Measurements from ENCODE around the gene TXNDC11.

The TXNDC11 gene

DNA sequence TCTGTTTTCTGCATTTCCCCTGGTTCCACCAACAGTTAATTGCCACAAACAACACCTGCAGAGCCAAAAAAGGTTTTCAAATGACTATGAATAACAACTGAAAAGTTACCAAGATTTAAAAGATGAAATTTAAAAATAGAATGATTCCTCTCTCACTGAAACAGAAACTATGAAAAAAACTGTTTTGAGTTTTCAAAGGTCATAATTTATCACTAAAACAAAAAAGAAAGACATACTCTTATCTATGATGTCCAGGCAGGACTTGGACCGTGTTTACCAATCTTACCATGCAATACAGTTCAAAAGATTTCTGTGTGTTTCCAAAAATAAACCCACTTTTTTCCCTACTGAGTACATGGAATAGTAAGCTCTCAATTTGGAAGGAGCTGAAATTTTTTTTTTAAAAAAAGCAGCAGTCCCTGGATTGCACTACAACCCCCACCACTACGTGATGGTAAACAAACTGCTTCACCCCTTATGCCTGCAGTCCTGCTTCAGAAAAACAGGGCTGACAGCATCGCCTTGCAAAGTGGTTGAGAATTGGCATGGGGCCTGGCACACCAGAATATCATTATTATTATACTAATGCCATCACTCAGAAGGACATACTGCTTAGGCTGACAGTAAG, 8.5 kb downstream of the TXNDC11 start:
- no peak overlapping the region for H4K12ac ChIP-seq (ENCODE audit: low read depth, low read length)
- H2AFZ ChIP-seq (ENCODE audit: insufficient read depth, low read length, poor library complexity): no peak overlapping the region
- H3K79me1 ChIP-seq (ENCODE audit: low read length): no peaks in the 10 kb centered on the region
- no peaks in the 10 kb centered on the region for H3K4me1 ChIP-seq (ENCODE audit: control insufficient read depth in 1 of 2, insufficient read depth in 2 of 2, low read length in 2 of 2)
- WGBS (ENCODE audit: extremely low coverage, insufficient coverage, insufficient read length): no CpG with 5 or more reads among the region's 3 CpGs
- no peak overlapping the region for H3K18ac ChIP-seq (ENCODE audit: low read length)
- no peaks in the 10 kb centered on the region for H3K9me3 ChIP-seq (ENCODE audit: insufficient read depth, low read depth, low read length)
- H2AK5ac ChIP-seq (ENCODE audit: low read length): no peak overlapping the region
- H3K14ac ChIP-seq (ENCODE audit: low read length): no peak overlapping the region
- no peaks in the 10 kb centered on the region for H3K79me2 ChIP-seq (ENCODE audit: control insufficient read depth, insufficient read depth, low read length, poor library complexity)
- peaks cover 16 to 29% of the 10 kb centered on the region in 2 experiments for H3K36me3 ChIP-seq (ENCODE audit: control insufficient read depth in 1 of 2, insufficient read depth in 2 of 2, low read length in 2 of 2)
- no peak overlapping the region for H2BK120ac ChIP-seq (ENCODE audit: insufficient read depth, low read length, poor library complexity)
- no peak overlapping the region for H3K9ac ChIP-seq (ENCODE audit: low read length)
- no peak overlapping the region for H2BK5ac ChIP-seq (ENCODE audit: low read depth, low read length, poor library complexity)
- no peak for DNase-seq
- H3K4me2 ChIP-seq (ENCODE audit: low read length): no peak overlapping the region
- no peak overlapping the region for H3K4me3 ChIP-seq (ENCODE audit: low read depth, low read length)
- no peak overlapping the region for H3K4ac ChIP-seq (ENCODE audit: low read depth, low read length)
- H3K27ac ChIP-seq (ENCODE audit: low read depth, low read length): no peak overlapping the region
- H4K91ac ChIP-seq (ENCODE audit: low read depth, low read length): no peak overlapping the region
- H3K27me3 ChIP-seq (ENCODE audit: insufficient read depth, low read length): no peaks in the 10 kb centered on the region
- H2BK12ac ChIP-seq (ENCODE audit: low read length): no peak overlapping the region
- no peak overlapping the region for H3K23ac ChIP-seq (ENCODE audit: low read length)
- no peak overlapping the region for H4K8ac ChIP-seq (ENCODE audit: low read depth, low read length)

DNA sequence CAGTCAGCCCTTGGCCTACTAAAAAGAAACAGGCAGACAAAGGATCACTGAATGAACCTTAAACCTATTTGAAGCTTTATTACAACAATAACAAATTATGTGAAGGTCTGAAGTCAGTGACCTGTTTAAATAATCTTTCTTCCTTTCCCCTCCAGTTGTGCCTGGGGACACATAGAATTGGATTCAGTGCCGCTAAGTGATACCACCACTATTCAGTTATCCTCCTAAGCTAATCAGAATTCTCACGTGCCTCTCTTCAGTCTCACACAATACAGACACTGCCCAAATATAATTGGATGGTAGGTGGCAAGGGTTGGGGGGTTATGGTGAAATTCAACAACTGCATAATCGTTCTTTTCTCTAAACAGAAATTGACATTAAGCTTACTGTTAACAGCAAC, 11.4 kb downstream of the TXNDC11 start:
- Histone ChIP-seq H3K18ac (ENCODE audit: low read length) (no peak overlapping the region), H3K4me3 (ENCODE audit: low read depth, low read length) (no peak overlapping the region), H3K79me2 (ENCODE audit: control insufficient read depth, insufficient read depth, low read length, poor library complexity) (no peaks in the 10 kb centered on the region), H3K9ac (ENCODE audit: low read length) (no peak overlapping the region), H3K9me3 (ENCODE audit: insufficient read depth, low read depth, low read length) (no peaks in the 10 kb centered on the region), H2AK5ac (ENCODE audit: low read length) (no peak overlapping the region), H3K4me1 (ENCODE audit: control insufficient read depth in 1 of 2, insufficient read depth in 2 of 2, low read length in 2 of 2) (no peaks in the 10 kb centered on the region), H3K27ac (ENCODE audit: low read depth, low read length) (no peak overlapping the region), H3K79me1 (ENCODE audit: low read length) (no peaks in the 10 kb centered on the region), H4K8ac (ENCODE audit: low read depth, low read length) (no peak overlapping the region), H2BK5ac (ENCODE audit: low read depth, low read length, poor library complexity) (no peak overlapping the region), H4K91ac (ENCODE audit: low read depth, low read length) (no peak overlapping the region), H4K12ac (ENCODE audit: low read depth, low read length) (no peak overlapping the region), H3K23ac (ENCODE audit: low read length) (no peak overlapping the region), H2AFZ (ENCODE audit: insufficient read depth, low read length, poor library complexity) (no peak overlapping the region), H2BK120ac (ENCODE audit: insufficient read depth, low read length, poor library complexity) (no peak overlapping the region), H3K4me2 (ENCODE audit: low read length) (no peak overlapping the region), H3K14ac (ENCODE audit: low read length) (no peak overlapping the region), H3K4ac (ENCODE audit: low read depth, low read length) (no peak overlapping the region), H3K27me3 (ENCODE audit: insufficient read depth, low read length) (no peaks in the 10 kb centered on the region), H3K36me3 (ENCODE audit: control insufficient read depth in 1 of 2, insufficient read depth in 2 of 2, low read length in 2 of 2) (peaks cover 22 to 32% of the 10 kb centered on the region in 2 experiments), H2BK12ac (ENCODE audit: low read length) (no peak overlapping the region)
- no peak for DNase-seq
- no CpG with 5 or more reads among the region's 3 CpGs for WGBS (ENCODE audit: extremely low coverage, insufficient coverage, insufficient read length)

DNA sequence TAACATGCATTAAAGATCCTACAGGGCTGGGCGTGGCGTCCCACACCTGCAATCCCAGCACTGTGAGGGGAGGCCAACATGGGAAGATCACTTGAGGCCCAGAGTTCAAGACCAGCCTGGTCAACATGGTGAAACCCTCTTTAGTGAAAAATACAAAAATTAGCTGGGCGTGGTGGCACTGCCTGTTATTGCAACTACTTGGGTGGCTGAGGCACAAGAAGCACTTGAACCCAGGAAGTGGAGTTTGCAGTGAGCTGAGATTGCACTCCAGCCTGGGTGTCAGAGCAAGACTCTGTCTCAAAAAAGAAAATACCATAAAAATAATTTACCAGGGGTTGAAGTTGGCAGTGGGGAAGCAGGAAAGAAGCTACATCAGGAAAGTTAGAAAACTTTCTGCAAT, 12.9 kb downstream of the TXNDC11 start:
- H3K27ac ChIP-seq (ENCODE audit: low read depth, low read length): no peak overlapping the region
- H3K79me1 ChIP-seq (ENCODE audit: low read length): no peaks in the 10 kb centered on the region
- no peaks in the 10 kb centered on the region for H3K9me3 ChIP-seq (ENCODE audit: insufficient read depth, low read depth, low read length)
- no peaks in the 10 kb centered on the region for H3K4me1 ChIP-seq (ENCODE audit: control insufficient read depth in 1 of 2, insufficient read depth in 2 of 2, low read length in 2 of 2)
- H3K4me3 ChIP-seq (ENCODE audit: low read depth, low read length): no peak overlapping the region
- no peak overlapping the region for H3K14ac ChIP-seq (ENCODE audit: low read length)
- no peak overlapping the region for H3K4ac ChIP-seq (ENCODE audit: low read depth, low read length)
- no peak overlapping the region for H2AFZ ChIP-seq (ENCODE audit: insufficient read depth, low read length, poor library complexity)
- no peak overlapping the region for H4K8ac ChIP-seq (ENCODE audit: low read depth, low read length)
- no peak overlapping the region for H4K12ac ChIP-seq (ENCODE audit: low read depth, low read length)
- no peak overlapping the region for H3K4me2 ChIP-seq (ENCODE audit: low read length)
- no peak overlapping the region for H2BK5ac ChIP-seq (ENCODE audit: low read depth, low read length, poor library complexity)
- no peaks in the 10 kb centered on the region for H3K79me2 ChIP-seq (ENCODE audit: control insufficient read depth, insufficient read depth, low read length, poor library complexity)
- no peaks in the 10 kb centered on the region for H3K27me3 ChIP-seq (ENCODE audit: insufficient read depth, low read length)
- no peak overlapping the region for H2AK5ac ChIP-seq (ENCODE audit: low read length)
- no peak overlapping the region for H4K91ac ChIP-seq (ENCODE audit: low read depth, low read length)
- H3K18ac ChIP-seq (ENCODE audit: low read length): no peak overlapping the region
- WGBS (ENCODE audit: extremely low coverage, insufficient coverage, insufficient read length): no CpG with 5 or more reads among the region's 3 CpGs
- peaks cover 24 to 31% of the 10 kb centered on the region in 2 experiments for H3K36me3 ChIP-seq (ENCODE audit: control insufficient read depth in 1 of 2, insufficient read depth in 2 of 2, low read length in 2 of 2)
- H3K9ac ChIP-seq (ENCODE audit: low read length): no peak overlapping the region
- no peak overlapping the region for H2BK12ac ChIP-seq (ENCODE audit: low read length)
- H3K23ac ChIP-seq (ENCODE audit: low read length): no peak overlapping the region
- H2BK120ac ChIP-seq (ENCODE audit: insufficient read depth, low read length, poor library complexity): no peak overlapping the region
- no peak for DNase-seq

DNA sequence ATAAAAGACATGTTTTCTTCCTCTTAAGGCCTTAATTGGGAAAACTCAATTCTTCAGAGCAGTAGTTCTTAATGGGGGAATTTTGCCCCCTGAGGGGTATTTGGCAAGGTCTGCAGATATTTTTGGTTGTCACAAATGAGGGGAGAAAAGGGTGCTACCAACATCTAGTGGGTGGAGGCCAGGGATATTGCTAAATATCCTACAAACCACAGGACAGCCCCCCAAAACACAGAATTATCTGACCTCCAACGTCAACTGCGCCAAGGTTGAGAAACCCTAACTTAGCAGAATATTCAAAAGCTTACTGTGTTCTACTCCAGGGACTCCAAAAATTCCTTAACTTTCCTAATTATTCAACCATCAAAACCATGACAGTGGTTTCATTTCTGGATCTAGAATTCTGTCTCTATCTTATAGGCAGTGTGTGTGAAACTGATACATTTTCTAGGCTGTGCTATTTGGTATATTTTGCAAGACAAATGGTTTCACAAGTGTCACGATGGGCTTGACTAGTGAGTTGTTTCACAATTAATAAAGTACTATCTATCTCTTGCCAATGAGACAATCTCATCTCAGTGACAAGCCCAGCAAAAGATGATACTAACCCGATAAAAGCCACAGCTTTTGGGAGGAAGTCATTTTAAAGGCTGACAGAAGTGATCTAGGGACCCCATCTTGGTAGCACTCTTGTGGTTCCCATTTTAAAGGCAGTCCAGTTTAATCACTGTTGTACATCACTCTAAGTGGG, 14.7 kb downstream of the TXNDC11 start:
- no peak for DNase-seq
- no peak overlapping the region for H3K14ac ChIP-seq (ENCODE audit: low read length)
- H3K27me3 ChIP-seq (ENCODE audit: insufficient read depth, low read length): no peaks in the 10 kb centered on the region
- no peaks in the 10 kb centered on the region for H3K79me1 ChIP-seq (ENCODE audit: low read length)
- H3K27ac ChIP-seq (ENCODE audit: low read depth, low read length): no peak overlapping the region
- H3K18ac ChIP-seq (ENCODE audit: low read length): no peak overlapping the region
- no peak overlapping the region for H2BK120ac ChIP-seq (ENCODE audit: insufficient read depth, low read length, poor library complexity)
- H3K23ac ChIP-seq (ENCODE audit: low read length): no peak overlapping the region
- H4K8ac ChIP-seq (ENCODE audit: low read depth, low read length): no peak overlapping the region
- H3K36me3 ChIP-seq (ENCODE audit: control insufficient read depth in 1 of 2, insufficient read depth in 2 of 2, low read length in 2 of 2): peaks cover 28 to 32% of the 10 kb centered on the region in 2 experiments
- no peak overlapping the region for H3K4me3 ChIP-seq (ENCODE audit: low read depth, low read length)
- no peaks in the 10 kb centered on the region for H3K79me2 ChIP-seq (ENCODE audit: control insufficient read depth, insufficient read depth, low read length, poor library complexity)
- H2AFZ ChIP-seq (ENCODE audit: insufficient read depth, low read length, poor library complexity): no peak overlapping the region
- H2BK12ac ChIP-seq (ENCODE audit: low read length): no peak overlapping the region
- H4K12ac ChIP-seq (ENCODE audit: low read depth, low read length): no peak overlapping the region
- WGBS (ENCODE audit: extremely low coverage, insufficient coverage, insufficient read length): no CpG with 5 or more reads among the region's 4 CpGs
- no peak overlapping the region for H2BK5ac ChIP-seq (ENCODE audit: low read depth, low read length, poor library complexity)
- no peak overlapping the region for H3K9ac ChIP-seq (ENCODE audit: low read length)
- no peak overlapping the region for H3K4ac ChIP-seq (ENCODE audit: low read depth, low read length)
- no peak overlapping the region for H2AK5ac ChIP-seq (ENCODE audit: low read length)
- H3K4me2 ChIP-seq (ENCODE audit: low read length): no peak overlapping the region
- H3K9me3 ChIP-seq (ENCODE audit: insufficient read depth, low read depth, low read length): no peaks in the 10 kb centered on the region
- H4K91ac ChIP-seq (ENCODE audit: low read depth, low read length): no peak overlapping the region
- no peaks in the 10 kb centered on the region for H3K4me1 ChIP-seq (ENCODE audit: control insufficient read depth in 1 of 2, insufficient read depth in 2 of 2, low read length in 2 of 2)
